Ovary (tissue), 9 donors: ENCODE measurements around the gene CLEC16A. TPM values are rescaled to one million over a fixed set of nuclear protein-coding genes. Genes with fewer than 3 reads are reported as not detected.

Source experiments
- DNase-seq, 5 donors: peaks; one replicate each; pipeline ENCODE4 v3.0.0-alpha.2; 2019 to 2020
- H3K27ac ChIP-seq, 2 donors: fragments of 200-600 bp; one replicate each; pipeline versions ENCODE4 v1.5.1 to v1.8.0; 2019 to 2022
- H3K27me3 ChIP-seq: fragments of 200-600 bp; one replicate; pipeline ENCODE4 v1.8.0; 2022
- H3K36me3 ChIP-seq: fragments of 200-600 bp; sonication (generic); one replicate; pipeline ENCODE4 v1.5.1; 2019
- H3K4me1 ChIP-seq: one replicate; pipeline ENCODE4 v1.8.1; 2013; ENCODE audit warnings: mild to moderate bottlenecking, moderate library complexity; ENCODE audit not compliant: insufficient read depth
- H3K4me3 ChIP-seq: fragments of 200-600 bp; sonication (generic); one replicate; pipeline ENCODE4 v1.5.1; 2017
- H3K9me3 ChIP-seq, 2 donors: fragments of 200-600 bp in 1 of 2; sonication (generic) in 1 of 2; one replicate each; pipeline versions ENCODE4 v1.5.1 to v1.8.1; 2013 to 2019; ENCODE audit warnings: mild to moderate bottlenecking in 1 of 2, moderate library complexity in 1 of 2
- EP300 ChIP-seq: sonication (generic); formaldehyde crosslinking; IDR thresholded peaks from one replicate; pipeline ENCODE4 v1.6.1; 2017; ENCODE audit warnings: antibody characterized with exemption
- POLR2A ChIP-seq: fragments of 450-650 bp; IDR thresholded peaks from one replicate; pipeline ENCODE4 v1.6.1; 2017; ENCODE audit warnings: antibody characterized with exemption, mild to moderate bottlenecking, moderate library complexity
- WGBS, 3 donors: extraction: QIAGEN DNeasy Blood & Tissue Kit in 1 of 3; methylation state at CpG; one replicate each; pipeline versions ENCODE4 v1.1.5 to v1.1.7; 2013 to 2017; 5-methylcytosine and 5-hydroxymethylcytosine counted together
- intact Hi-C, 4 donors: fragments of 100-400 bp; cut with DNase I; formaldehyde crosslinking; loops; one replicate each; pipeline versions ENCODE4 v1.11.0 to v1.15.1; 2022 to 2023
- polyA plus RNA-seq, 2 donors: library from polyadenylated mRNA; stranded (reverse); fragments of 200-250 nt in 1 of 2; fragments of 350-450 nt in 1 of 2; fragmentation: Illumina TruSeq in 1 of 2; extraction: RNeasy Lipid Tissue Mini Kit (QIAGEN cat#74804) in 1 of 2; gene quantifications; one replicate each; pipeline ENCODE4 v1.2.3, GENCODE V29; 2013 to 2014
- total RNA-seq, 7 donors: library from RNA; depleted of rRNA in 2 of 7; stranded (reverse); fragments of >200 nt in 2 of 7; fragmentation: NEBNext Ultra II Directional in 3 of 7; extraction: Animal tissue kit (Norgen Biotek cat#: 25700) in 3 of 7; gene quantifications; one replicate each; pipeline versions ENCODE4 v1.1.0 to v1.2.4, GENCODE V29; 2016 to 2023
- TF ChIP-seq, protein P1 (sequence below), 3 donors: fragments of 450-650 bp in 2 of 3; fragments of 200-600 bp in 1 of 3; IDR thresholded peaks; one replicate each; pipeline versions ENCODE4 v1.5.1 to v1.8.0; 2016 to 2022; ENCODE audit warnings: antibody characterized with exemption in 3 of 3, mild to moderate bottlenecking in 1 of 3
- donor health status: DM: no; HTN: no; CAD: no; lungs with moderate emphysema.
- donor health status: DM: no; HTN: no; CAD: no.
- donor health status: Bipolar disorder and iron deficiency.
- donor health status: DM: yes; HTN: yes; CAD: no.
- donor health status: DM: no; HTN: no; CAD: no.
- donor health status: DM: yes; HTN: yes; CAD: no.

CLEC16A gene
- total and polyA plus RNA-seq, 9 donors, result 6.4 to 28.1 (median 16.5) TPM

GRCh38 chr16:11097787-11098167 is 153.4 kb downstream of the CLEC16A start:
- Histone ChIP-seq H3K4me3 (no peak overlapping the region), H3K27ac (no peak overlapping the region), H3K27me3 (no peaks in the 10 kb centered on the region), H3K4me1 (peaks cover 21% of the 10 kb centered on the region), H3K36me3 (no peaks in the 10 kb centered on the region), H3K9me3 (no peaks in the 10 kb centered on the region)
- intact Hi-C loops, result loop anchor here in 1 of 4 donors (10.0 kb wide), 1 partner anchor 53 kb away; no protein-coding TSS in a partner anchor
- peak in 1 of 5 donors; percentile 26 for DNase-seq
- WGBS, 3 donors, result 94 to 96% (median 94%) methylated on average over 6 of the region's 6 CpGs
- TF ChIP-seq, protein P1, sequence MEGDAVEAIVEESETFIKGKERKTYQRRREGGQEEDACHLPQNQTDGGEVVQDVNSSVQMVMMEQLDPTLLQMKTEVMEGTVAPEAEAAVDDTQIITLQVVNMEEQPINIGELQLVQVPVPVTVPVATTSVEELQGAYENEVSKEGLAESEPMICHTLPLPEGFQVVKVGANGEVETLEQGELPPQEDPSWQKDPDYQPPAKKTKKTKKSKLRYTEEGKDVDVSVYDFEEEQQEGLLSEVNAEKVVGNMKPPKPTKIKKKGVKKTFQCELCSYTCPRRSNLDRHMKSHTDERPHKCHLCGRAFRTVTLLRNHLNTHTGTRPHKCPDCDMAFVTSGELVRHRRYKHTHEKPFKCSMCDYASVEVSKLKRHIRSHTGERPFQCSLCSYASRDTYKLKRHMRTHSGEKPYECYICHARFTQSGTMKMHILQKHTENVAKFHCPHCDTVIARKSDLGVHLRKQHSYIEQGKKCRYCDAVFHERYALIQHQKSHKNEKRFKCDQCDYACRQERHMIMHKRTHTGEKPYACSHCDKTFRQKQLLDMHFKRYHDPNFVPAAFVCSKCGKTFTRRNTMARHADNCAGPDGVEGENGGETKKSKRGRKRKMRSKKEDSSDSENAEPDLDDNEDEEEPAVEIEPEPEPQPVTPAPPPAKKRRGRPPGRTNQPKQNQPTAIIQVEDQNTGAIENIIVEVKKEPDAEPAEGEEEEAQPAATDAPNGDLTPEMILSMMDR (IDR thresholded peaks at IDR 0.05), result no peak
- no peak for TF ChIP-seq POLR2A
- no peak for TF ChIP-seq EP300

- WGBS, 3 donors, result 60 to 66% (median 61%) methylated on average over 17 of the region's 17 CpGs
- TF ChIP-seq EP300 (no peak), POLR2A (no peak)
- TF ChIP-seq, protein P1 (IDR thresholded peaks at IDR 0.05), result no peak
- Histone ChIP-seq H3K9me3 (no peaks in the 10 kb centered on the region), H3K27ac (no peak overlapping the region), H3K4me1 (peaks cover 18% of the 10 kb centered on the region), H3K27me3 (no peaks in the 10 kb centered on the region), H3K36me3 (no peaks in the 10 kb centered on the region), H3K4me3 (no peak overlapping the region)
- intact Hi-C loops, result loop anchor here in 1 of 4 donors (10.0 kb wide), 1 partner anchor 54 kb away; no protein-coding TSS in a partner anchor
- peak in 1 of 5 donors; percentile 46 for DNase-seq
These were observed 154.4 kb downstream of the CLEC16A start for GRCh38 chr16:11098601-11099390.

DNA sequence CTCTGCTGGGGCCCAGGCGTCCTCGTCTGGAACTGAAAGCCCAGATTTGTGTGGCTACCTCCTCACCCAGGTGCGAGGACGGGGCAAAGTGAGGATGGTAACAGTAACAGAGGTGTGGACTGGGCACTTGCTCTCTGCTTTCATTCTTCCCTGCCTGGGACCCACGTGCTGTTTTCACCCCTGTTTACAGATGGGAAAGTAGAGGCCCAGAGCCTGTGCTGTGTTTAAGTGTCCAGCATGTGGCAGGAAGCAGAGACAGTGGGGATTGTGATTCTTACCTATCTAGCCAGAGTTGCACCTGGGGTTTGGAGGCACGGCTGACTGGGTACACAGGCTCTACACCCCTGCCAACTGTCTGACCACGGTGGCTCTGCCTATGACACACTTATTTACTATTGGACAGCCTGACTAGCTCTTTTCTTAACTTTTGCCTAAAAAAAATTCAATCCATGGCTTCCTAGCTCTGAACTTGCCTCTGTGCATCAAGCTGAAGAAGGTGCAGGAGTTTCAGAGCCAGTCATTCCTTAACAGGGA is 155.4 kb downstream of the CLEC16A start:
- intact Hi-C loops, result loop anchor here in 1 of 4 donors (10.0 kb wide), 1 partner anchor 55 kb away; no protein-coding TSS in a partner anchor
- WGBS, 3 donors, result 66 to 76% (median 69%) methylated on average over 7 of the region's 7 CpGs

GRCh38 chr16:11100239-11100750 is 155.9 kb downstream of the CLEC16A start:
- Histone ChIP-seq H3K4me1 (peaks cover 22% of the 10 kb centered on the region), H3K9me3 (no peaks in the 10 kb centered on the region), H3K27ac (peak overlapping the region in 1 of 2 donors; percentile 36), H3K4me3 (no peak overlapping the region), H3K27me3 (no peaks in the 10 kb centered on the region), H3K36me3 (no peaks in the 10 kb centered on the region)
- no peak for TF ChIP-seq POLR2A
- TF ChIP-seq, protein P1 (IDR thresholded peaks at IDR 0.05), result peak in 2 of 3 donors; percentile 22 to 32
- DNase-seq, result peak; percentile 72 to 77 (median 76)
- WGBS, 3 donors, result 13 to 20% (median 15%) methylated on average over 6 of the region's 6 CpGs
- intact Hi-C loops, result no loop called here

More for the DNA sequence above, 155.4 kb downstream of the CLEC16A start:
- Histone ChIP-seq H3K27me3 (no peaks in the 10 kb centered on the region), H3K9me3 (no peaks in the 10 kb centered on the region), H3K4me1 (peaks cover 18% of the 10 kb centered on the region), H3K27ac (peak overlapping the region in 1 of 2 donors; percentile 36), H3K36me3 (no peaks in the 10 kb centered on the region), H3K4me3 (no peak overlapping the region)
- TF ChIP-seq, protein P1 (IDR thresholded peaks at IDR 0.05), result no peak
- TF ChIP-seq POLR2A (no peak), EP300 (no peak)
- no peak for DNase-seq
